GM18498 (cell line): ENCODE results near the gene CYLD.

Experiments
- ATAC-seq: cut with Tn5 transposase; IDR thresholded peaks from one replicate; pipeline ENCODE4 v1.9.1; 2021; ENCODE audit warnings: mild to moderate bottlenecking, moderate library complexity; ENCODE audit not compliant: unreplicated experiment

CYLD gene

GRCh38 chr16:50814541-50814940 lies 72.7 kb downstream of the CYLD start:
- no peak for ATAC-seq

GRCh38 chr16:50815382-50815781 lies 73.5 kb downstream of the CYLD start:
- ATAC-seq, result no peak

- ATAC-seq, result no peak
Observed at GRCh38 chr16:50816901-50817555, 75.1 kb downstream of the CYLD start.

GRCh38 chr16:50818380-50818779 lies 76.5 kb downstream of the CYLD start:
- ATAC-seq, result no peak

GRCh38 chr16:50819706-50820105 lies 77.8 kb downstream of the CYLD start:
- no peak for ATAC-seq

GRCh38 chr16:50820225-50820624 lies 78.3 kb downstream of the CYLD start:
- ATAC-seq, result no peak

GRCh38 chr16:50821586-50821985 lies 79.7 kb downstream of the CYLD start:
- no peak for ATAC-seq

GRCh38 chr16:50822671-50823070 lies 80.8 kb downstream of the CYLD start:
- ATAC-seq, result no peak

- ATAC-seq, result no peak
Observed at GRCh38 chr16:50826797-50827316, 85.0 kb downstream of the CYLD start.

GRCh38 chr16:50828164-50828702 lies 86.3 kb downstream of the CYLD start:
- ATAC-seq, result no peak

- no peak for ATAC-seq
Observed at GRCh38 chr16:50830698-50831097, 88.8 kb downstream of the CYLD start.

GRCh38 chr16:50831751-50832150 lies 89.9 kb downstream of the CYLD start:
- no peak for ATAC-seq

GRCh38 chr16:50833929-50834328 lies 92.0 kb downstream of the CYLD start:
- no peak for ATAC-seq

GRCh38 chr16:50834701-50835100 lies 92.8 kb downstream of the CYLD start:
- no peak for ATAC-seq

- ATAC-seq, result no peak
Observed at GRCh38 chr16:50835358-50836060, 93.6 kb downstream of the CYLD start.

GRCh38 chr16:50836121-50836621 lies 94.3 kb downstream of the CYLD start:
- no peak for ATAC-seq

- no peak for ATAC-seq
Observed at GRCh38 chr16:50837324-50837723, 95.4 kb downstream of the CYLD start.

GRCh38 chr16:50838165-50838564 lies 96.3 kb downstream of the CYLD start:
- ATAC-seq, result no peak

GRCh38 chr16:50838885-50839284 lies 97.0 kb downstream of the CYLD start:
- ATAC-seq, result no peak

GRCh38 chr16:50839356-50839755 lies 97.5 kb downstream of the CYLD start:
- ATAC-seq, result no peak

- ATAC-seq, result no peak
Observed at GRCh38 chr16:50839920-50840729, 98.2 kb downstream of the CYLD start.
